ENCODE measurements around the gene SLC24A4. TPM values are rescaled to one million over a fixed set of nuclear protein-coding genes. Genes with fewer than 3 reads are reported as not detected.
A peak's percentile ranks its signal among the peaks of the same experiment; 100 is the strongest.

Gene SLC24A4
- total RNA-seq, 4 donors from 2014 or later, result 0.81 to 3.6 (median 1.4) TPM

GRCh38 chr14:92513966-92514843 is 191.2 kb downstream of the SLC24A4 start:
- ATAC-seq, result peak; percentile 40
- H3K27ac ChIP-seq, result peak overlapping the region; percentile 30 to 88 (median 83)
- peak overlapping the region; percentile 54 to 88 for H3K4me3 ChIP-seq
- H3K9me3 ChIP-seq, result no peaks in the 10 kb centered on the region
- no peaks in the 10 kb centered on the region for H3K27me3 ChIP-seq
- peaks cover 0 to 66% (median 0%) of the 10 kb centered on the region in 3 donors for H3K4me1 ChIP-seq
- TF ChIP-seq POLR2A (IDR thresholded peaks at IDR 0.05) (no peak), POLR2AphosphoS5 (IDR thresholded peaks at IDR 0.05) (peak; percentile 18), CTCF (IDR thresholded peaks at IDR 0.05) (no peak), EP300 (IDR thresholded peaks at IDR 0.05) (no peak)
- no CpG with 5 or more reads among the region's 81 CpGs for WGBS, 2 donors (ENCODE audit: low coverage in 1 of 2)
- no peaks in the 10 kb centered on the region for H3K36me3 ChIP-seq

GRCh38 chr14:92514844-92515514 is 192.0 kb downstream of the SLC24A4 start:
- 48 to 77% methylated on average over 5 of the region's 15 CpGs for WGBS, 2 donors (ENCODE audit: low coverage in 1 of 2)
- ATAC-seq, result no peak
- Histone ChIP-seq H3K9me3 (no peaks in the 10 kb centered on the region), H3K36me3 (no peaks in the 10 kb centered on the region), H3K27me3 (no peaks in the 10 kb centered on the region), H3K4me3 (peak overlapping the region; percentile 54 to 88), H3K27ac (peak overlapping the region in 3 of 4 donors; percentile 81 to 88 (median 85)), H3K4me1 (peaks cover 0 to 74% (median 0%) of the 10 kb centered on the region in 3 donors)
- TF ChIP-seq EP300 (IDR thresholded peaks at IDR 0.05) (no peak), POLR2A (IDR thresholded peaks at IDR 0.05) (no peak), CTCF (IDR thresholded peaks at IDR 0.05) (no peak), POLR2AphosphoS5 (IDR thresholded peaks at IDR 0.05) (no peak)

GRCh38 chr14:92515546-92516343 is 192.8 kb downstream of the SLC24A4 start:
- H3K36me3 ChIP-seq, result no peaks in the 10 kb centered on the region
- H3K27ac ChIP-seq, result peak overlapping the region in 2 of 4 donors; percentile 15 to 85
- no peak for ATAC-seq
- H3K27me3 ChIP-seq, result no peaks in the 10 kb centered on the region
- no peaks in the 10 kb centered on the region for H3K9me3 ChIP-seq
- H3K4me3 ChIP-seq, result peak overlapping the region in 1 of 2 donors; percentile 88
- TF ChIP-seq POLR2A (IDR thresholded peaks at IDR 0.05) (no peak), CTCF (IDR thresholded peaks at IDR 0.05) (no peak), POLR2AphosphoS5 (IDR thresholded peaks at IDR 0.05) (no peak), EP300 (IDR thresholded peaks at IDR 0.05) (no peak)
- peaks cover 0 to 76% (median 0%) of the 10 kb centered on the region in 3 donors for H3K4me1 ChIP-seq
- 86 to 90% methylated on average over 3 of the region's 5 CpGs for WGBS, 2 donors (ENCODE audit: low coverage in 1 of 2)

GRCh38 chr14:92516344-92516965 is 193.5 kb downstream of the SLC24A4 start:
- no peak for ATAC-seq
- WGBS, 2 donors (ENCODE audit: low coverage in 1 of 2), result 80 to 100% methylated on average over 1 of the region's 4 CpGs
- Histone ChIP-seq H3K9me3 (no peaks in the 10 kb centered on the region), H3K27ac (no peak overlapping the region), H3K27me3 (no peaks in the 10 kb centered on the region), H3K4me1 (peaks cover 0 to 71% (median 0%) of the 10 kb centered on the region in 3 donors), H3K36me3 (no peaks in the 10 kb centered on the region), H3K4me3 (no peak overlapping the region)
- no peak for TF ChIP-seq CTCF (IDR thresholded peaks at IDR 0.05)
